Stomach (tissue), 4 donors: ENCODE data around the gene FLOT1.

ENCODE experiments used
- CTCF ChIP-seq, 7 experiments: fragments of 450-650 bp in 4 of 7; fragments of 200-600 bp in 3 of 7; sonication (generic) in 3 of 7; IDR thresholded peaks; one replicate each; pipeline ENCODE4 v1.5.1; 2016 to 2019; ENCODE audit warnings: antibody characterized with exemption in 7 of 7, control low read depth in 2 of 7, mild to moderate bottlenecking in 1 of 7
- EP300 ChIP-seq: sonication (generic); formaldehyde crosslinking; IDR thresholded peaks from one replicate; pipeline ENCODE4 v1.6.1; 2017; ENCODE audit warnings: antibody characterized with exemption
- POLR2AphosphoS5 ChIP-seq, 3 donors: sonication (generic); formaldehyde crosslinking; IDR thresholded peaks; one replicate each; pipeline ENCODE4 v1.6.1; 2016; ENCODE audit warnings: antibody characterized with exemption in 3 of 3

GRCh38 chr6:30686009-30686907 is 56.2 kb downstream of the FLOT1 start, which contains the start of gene PPP1R18:
- TF ChIP-seq EP300 (no peak), CTCF (IDR thresholded peaks at IDR 0.05) (no peak), POLR2AphosphoS5 (IDR thresholded peaks at IDR 0.05) (peak in 1 of 3 donors; percentile 43)
